ENCODE data around the gene STK38L. TPM values are rescaled to one million over a fixed set of nuclear protein-coding genes. Genes with fewer than 3 reads are reported as not detected.
A peak's percentile ranks its signal among the peaks of the same experiment; 100 is the strongest.

STK38L gene
- total RNA-seq, 1 experiment from 2014 or later = 25.2 TPM

GRCh38 chr12:27297566-27297965, 53.5 kb downstream of the STK38L start:
- TF ChIP-seq, protein P1, sequence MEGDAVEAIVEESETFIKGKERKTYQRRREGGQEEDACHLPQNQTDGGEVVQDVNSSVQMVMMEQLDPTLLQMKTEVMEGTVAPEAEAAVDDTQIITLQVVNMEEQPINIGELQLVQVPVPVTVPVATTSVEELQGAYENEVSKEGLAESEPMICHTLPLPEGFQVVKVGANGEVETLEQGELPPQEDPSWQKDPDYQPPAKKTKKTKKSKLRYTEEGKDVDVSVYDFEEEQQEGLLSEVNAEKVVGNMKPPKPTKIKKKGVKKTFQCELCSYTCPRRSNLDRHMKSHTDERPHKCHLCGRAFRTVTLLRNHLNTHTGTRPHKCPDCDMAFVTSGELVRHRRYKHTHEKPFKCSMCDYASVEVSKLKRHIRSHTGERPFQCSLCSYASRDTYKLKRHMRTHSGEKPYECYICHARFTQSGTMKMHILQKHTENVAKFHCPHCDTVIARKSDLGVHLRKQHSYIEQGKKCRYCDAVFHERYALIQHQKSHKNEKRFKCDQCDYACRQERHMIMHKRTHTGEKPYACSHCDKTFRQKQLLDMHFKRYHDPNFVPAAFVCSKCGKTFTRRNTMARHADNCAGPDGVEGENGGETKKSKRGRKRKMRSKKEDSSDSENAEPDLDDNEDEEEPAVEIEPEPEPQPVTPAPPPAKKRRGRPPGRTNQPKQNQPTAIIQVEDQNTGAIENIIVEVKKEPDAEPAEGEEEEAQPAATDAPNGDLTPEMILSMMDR (IDR thresholded peaks at IDR 0.05) = no peak
- TF ChIP-seq REST (IDR thresholded peaks at IDR 0.05; ENCODE audit: insufficient read depth in 1 of 2, low read depth in 2 of 2, low read length in 1 of 2) (no peak), TCF7L2 (IDR thresholded peaks at IDR 0.05; ENCODE audit: low read depth, low read length) (no peak), SIN3A (IDR thresholded peaks at IDR 0.05; ENCODE audit: borderline replicate concordance, insufficient read depth, low read depth, low read length) (no peak), POLR2AphosphoS5 (IDR thresholded peaks at IDR 0.05; ENCODE audit: low read depth, low read length) (no peak)
- CTCF ChIA-PET = no interaction called here
- Histone ChIP-seq H3K4me3 (ENCODE audit: low read depth in 2 of 2, low read length in 2 of 2) (no peak overlapping the region), H3K9me3 (ENCODE audit: control insufficient read depth, insufficient read depth, low read depth, low read length) (no peaks in the 10 kb centered on the region), H3K4me1 (ENCODE audit: control insufficient read depth, insufficient read depth, low read length) (no peaks in the 10 kb centered on the region), H3K36me3 (ENCODE audit: control insufficient read depth, insufficient read depth, low read length) (no peaks in the 10 kb centered on the region), H3K27ac (ENCODE audit: low read length) (no peak overlapping the region), H3K27me3 (ENCODE audit: control insufficient read depth, insufficient read depth, low read length) (no peaks in the 10 kb centered on the region)
- no TSS peak for BruUV-seq (replicated peaks)
- intact Hi-C loops (cut with micrococcal nuclease; ENCODE audit: unreplicated experiment) = no loop called here
- no peak for ATAC-seq
- DNase-seq (ENCODE audit: low read depth, low spot score) = no peak
- POLR2A ChIA-PET = interaction anchor here (0.5 kb wide), 1 partner anchor 68 kb away, joined by 3 read pairs; no protein-coding TSS in a partner anchor
- in situ Hi-C loops (cut with HindIII; ENCODE audit: low pct_unique_long_range_greater_than_20kb, low sequenced_read_pairs) = no loop called here

GRCh38 chr12:27299102-27299501, 55.0 kb downstream of the STK38L start:
- no peaks in the 10 kb centered on the region for H3K4me1 ChIP-seq (ENCODE audit: control insufficient read depth, insufficient read depth, low read length)
- DNase-seq (ENCODE audit: low read depth, low spot score) = no peak
- no peak overlapping the region for H3K4me3 ChIP-seq (ENCODE audit: low read depth in 2 of 2, low read length in 2 of 2)
- in situ Hi-C loops (cut with HindIII; ENCODE audit: low pct_unique_long_range_greater_than_20kb, low sequenced_read_pairs) (no loop called here), intact Hi-C loops (cut with micrococcal nuclease; ENCODE audit: unreplicated experiment) (no loop called here)
- ATAC-seq = no peak
- no peaks in the 10 kb centered on the region for H3K27me3 ChIP-seq (ENCODE audit: control insufficient read depth, insufficient read depth, low read length)
- H3K36me3 ChIP-seq (ENCODE audit: control insufficient read depth, insufficient read depth, low read length) = no peaks in the 10 kb centered on the region
- POLR2A ChIA-PET = no interaction called here
- H3K9me3 ChIP-seq (ENCODE audit: control insufficient read depth, insufficient read depth, low read depth, low read length) = no peaks in the 10 kb centered on the region
- TF ChIP-seq TCF7L2 (IDR thresholded peaks at IDR 0.05; ENCODE audit: low read depth, low read length) = no peak
- no peak for TF ChIP-seq POLR2AphosphoS5 (IDR thresholded peaks at IDR 0.05; ENCODE audit: low read depth, low read length)
- TF ChIP-seq SIN3A (IDR thresholded peaks at IDR 0.05; ENCODE audit: borderline replicate concordance, insufficient read depth, low read depth, low read length) = no peak
- no peak for TF ChIP-seq REST (IDR thresholded peaks at IDR 0.05; ENCODE audit: insufficient read depth in 1 of 2, low read depth in 2 of 2, low read length in 1 of 2)
- TF ChIP-seq, protein P1 (IDR thresholded peaks at IDR 0.05) = no peak
- H3K27ac ChIP-seq (ENCODE audit: low read length) = no peak overlapping the region
- CTCF ChIA-PET = no interaction called here
- TSS peak; percentile 45 for BruUV-seq (replicated peaks)
